Lung (tissue), 12 donors: Measurements from ENCODE around the gene NPPB. TPM values are rescaled to one million over a fixed set of nuclear protein-coding genes. Genes with fewer than 3 reads are reported as not detected.

Experiments used
- ATAC-seq: fragments of 200-7000 bp; cut with Tn5 transposase; one replicate; pipeline ENCODE4 v1.9.1; 2020; ENCODE audit warnings: moderate number of reproducible peaks; ENCODE audit not compliant: insufficient read depth, low FRiP score
- DNase-seq, 3 donors: peaks; one replicate each; pipeline ENCODE4 v3.0.0-alpha.2; 2013 to 2017
- H3K27ac ChIP-seq, 2 donors: one replicate each; pipeline ENCODE4 v1.5.1; 2013; ENCODE audit warnings: mild to moderate bottlenecking in 2 of 2, moderate library complexity in 2 of 2, control low read depth in 1 of 2, inconsistent platforms in 1 of 2, low read depth in 1 of 2, low read length in 1 of 2
- H3K27me3 ChIP-seq, 3 donors: one replicate each; pipeline ENCODE4 v1.5.1; 2013; ENCODE audit warnings: low read length in 2 of 3; ENCODE audit not compliant: control insufficient read depth in 3 of 3, insufficient read depth in 3 of 3
- H3K36me3 ChIP-seq, 4 donors: one replicate each; pipeline ENCODE4 v1.5.1; 2013; ENCODE audit warnings: low read length in 4 of 4, mild to moderate bottlenecking in 1 of 4, moderate library complexity in 1 of 4; ENCODE audit not compliant: control insufficient read depth in 4 of 4, insufficient read depth in 4 of 4
- H3K4me1 ChIP-seq, 5 donors: one replicate each; pipeline ENCODE4 v1.5.1; 2013; ENCODE audit warnings: low read length in 5 of 5, mild to moderate bottlenecking in 2 of 5, moderate library complexity in 1 of 5; ENCODE audit not compliant: control insufficient read depth in 5 of 5, insufficient read depth in 5 of 5
- H3K4me3 ChIP-seq: one replicate; pipeline ENCODE4 v1.5.1; 2013; ENCODE audit warnings: mild to moderate bottlenecking, control low read depth, moderate library complexity
- H3K9ac ChIP-seq, 2 donors: one replicate each; pipeline ENCODE4 v1.5.1; 2013; ENCODE audit warnings: low read length in 2 of 2, control low read depth in 1 of 2; ENCODE audit not compliant: insufficient read depth in 1 of 2
- H3K9me3 ChIP-seq, 4 donors: one replicate each; pipeline ENCODE4 v1.5.1; 2013; ENCODE audit warnings: low read length in 3 of 4, mild to moderate bottlenecking in 1 of 4, moderate library complexity in 1 of 4; ENCODE audit not compliant: control insufficient read depth in 4 of 4, insufficient read depth in 3 of 4
- WGBS, 2 donors: extraction: QIAGEN DNeasy Blood & Tissue Kit; methylation state at CpG; one replicate each; pipeline ENCODE4 v1.1.7; 2013; 5-methylcytosine and 5-hydroxymethylcytosine counted together
- polyA plus RNA-seq, 2 donors: library from polyadenylated mRNA; stranded (reverse); fragments of 200-250 nt; gene quantifications; one replicate each; pipeline ENCODE4 v1.2.1, GENCODE V29; 2013
- total RNA-seq, 2 donors: library from RNA; depleted of rRNA in 1 of 2; stranded (reverse); fragments of >200 nt in 1 of 2; gene quantifications; one replicate each; pipeline ENCODE4 v1.2.1, GENCODE V29; 2014 to 2021
- TF ChIP-seq, protein P1 (sequence below): IDR thresholded peaks from 2 replicates; pipeline ENCODE4 v1.5.1; 2012; ENCODE audit warnings: mild to moderate bottlenecking; ENCODE audit errors: control extremely low read depth, extremely low read depth
- donor health status: control.
- donor health status: control.
- donor health status: Bipolar disorder and iron deficiency.
- donor health status: healthy.
- donor health status: DM: yes; HTN: yes; CAD: no.

The NPPB gene
- total and polyA plus RNA-seq, 4 donors, result 0.45 to 3.6 (median 1.1) TPM; not detected in 1

DNA sequence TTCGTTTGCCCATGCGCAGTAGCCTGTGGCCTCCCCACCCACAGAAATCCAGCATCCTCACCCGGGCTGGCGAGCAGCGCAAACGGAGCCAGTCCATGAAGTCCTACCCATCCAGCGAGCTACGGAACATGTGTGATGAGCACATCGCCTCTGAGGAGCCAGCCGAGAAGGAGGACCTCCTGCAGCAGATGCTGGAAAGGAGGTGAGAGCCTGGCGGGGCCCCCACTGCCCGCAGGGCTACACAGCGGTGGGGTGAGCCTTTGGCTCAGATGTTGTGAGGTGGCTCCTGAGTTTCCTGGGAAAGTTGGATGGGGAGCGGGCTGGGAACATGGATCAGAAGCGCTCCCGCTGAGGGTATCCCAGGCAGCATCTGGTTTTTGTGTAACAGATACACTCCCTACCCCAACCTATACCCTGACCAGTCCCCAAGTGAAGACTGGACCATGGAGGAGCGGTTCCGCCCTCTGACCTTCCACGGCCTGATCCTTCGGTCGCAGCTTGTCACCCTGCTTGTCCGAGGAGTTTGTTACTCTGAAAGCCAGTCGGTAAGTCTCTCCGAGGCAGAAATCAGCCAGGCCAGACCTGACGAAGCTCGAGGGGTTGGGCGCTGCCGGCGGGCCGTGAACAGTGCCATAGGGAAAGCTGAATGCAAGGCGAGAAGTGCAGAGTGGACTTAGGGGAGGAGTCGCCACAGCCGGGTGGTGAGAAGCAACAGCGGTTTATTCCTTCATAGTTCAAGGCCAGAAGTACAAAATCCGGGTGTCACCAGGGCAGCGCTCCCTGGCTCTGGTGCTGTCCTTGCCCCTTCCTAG, 21.6 kb downstream of the NPPB start:
- DNase-seq (no peak), ATAC-seq (no peak)

DNA sequence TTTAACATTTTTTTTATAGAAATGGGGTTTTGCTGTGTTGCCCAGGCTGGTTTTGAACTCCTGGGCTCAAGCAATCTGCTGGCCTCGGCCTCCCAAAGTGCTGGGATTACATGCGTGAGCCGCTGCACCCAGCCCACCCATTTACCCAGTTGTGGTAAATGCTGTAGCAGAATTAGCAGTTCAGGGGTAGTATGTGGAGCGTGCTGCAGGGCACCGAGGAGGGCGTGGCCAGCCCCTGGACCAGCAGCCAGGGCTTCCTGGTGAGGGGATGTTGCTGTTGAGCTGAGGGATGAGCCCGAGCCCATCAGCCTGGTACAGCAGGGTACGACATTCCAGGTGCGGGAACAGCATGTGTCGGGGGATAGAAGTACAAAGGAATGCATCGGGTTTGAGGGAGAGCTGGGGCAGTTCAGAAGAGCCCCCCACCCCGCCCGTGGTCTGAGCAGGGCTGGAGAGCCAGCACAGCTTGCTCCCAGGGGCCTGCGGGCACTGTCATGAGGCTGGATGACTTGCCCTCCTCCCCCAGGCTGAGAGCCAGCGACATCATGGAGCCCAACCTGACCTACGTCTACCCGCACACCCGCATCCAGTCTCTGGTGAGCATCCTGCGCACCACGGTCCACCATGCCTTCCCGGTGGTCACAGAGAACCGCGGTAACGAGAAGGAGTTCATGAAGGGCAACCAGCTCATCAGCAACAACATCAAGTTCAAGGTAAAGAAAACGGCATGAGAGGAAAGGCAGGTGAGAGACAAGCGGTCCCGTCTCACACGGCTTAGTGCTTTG, 23.1 kb downstream of the NPPB start:
- no peak for DNase-seq
- Histone ChIP-seq H3K36me3 (peaks cover 28 to 78% (median 47%) of the 10 kb centered on the region in 4 donors), H3K4me1 (no peaks in the 10 kb centered on the region), H3K27me3 (no peaks in the 10 kb centered on the region), H3K27ac (no peak overlapping the region), H3K9me3 (no peaks in the 10 kb centered on the region), H3K4me3 (no peak overlapping the region), H3K9ac (no peak overlapping the region)
- no peak for ATAC-seq
- TF ChIP-seq, protein P1, sequence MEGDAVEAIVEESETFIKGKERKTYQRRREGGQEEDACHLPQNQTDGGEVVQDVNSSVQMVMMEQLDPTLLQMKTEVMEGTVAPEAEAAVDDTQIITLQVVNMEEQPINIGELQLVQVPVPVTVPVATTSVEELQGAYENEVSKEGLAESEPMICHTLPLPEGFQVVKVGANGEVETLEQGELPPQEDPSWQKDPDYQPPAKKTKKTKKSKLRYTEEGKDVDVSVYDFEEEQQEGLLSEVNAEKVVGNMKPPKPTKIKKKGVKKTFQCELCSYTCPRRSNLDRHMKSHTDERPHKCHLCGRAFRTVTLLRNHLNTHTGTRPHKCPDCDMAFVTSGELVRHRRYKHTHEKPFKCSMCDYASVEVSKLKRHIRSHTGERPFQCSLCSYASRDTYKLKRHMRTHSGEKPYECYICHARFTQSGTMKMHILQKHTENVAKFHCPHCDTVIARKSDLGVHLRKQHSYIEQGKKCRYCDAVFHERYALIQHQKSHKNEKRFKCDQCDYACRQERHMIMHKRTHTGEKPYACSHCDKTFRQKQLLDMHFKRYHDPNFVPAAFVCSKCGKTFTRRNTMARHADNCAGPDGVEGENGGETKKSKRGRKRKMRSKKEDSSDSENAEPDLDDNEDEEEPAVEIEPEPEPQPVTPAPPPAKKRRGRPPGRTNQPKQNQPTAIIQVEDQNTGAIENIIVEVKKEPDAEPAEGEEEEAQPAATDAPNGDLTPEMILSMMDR, result no peak
- 93 to 97% methylated on average over 28 of the region's 28 CpGs for WGBS, 2 donors

More for the DNA sequence above, 21.6 kb downstream of the NPPB start:
- Histone ChIP-seq H3K4me3 (no peak overlapping the region), H3K36me3 (peaks cover 36 to 87% (median 41%) of the 10 kb centered on the region in 4 donors), H3K4me1 (peaks cover 0 to 7% (median 0%) of the 10 kb centered on the region in 5 donors), H3K9me3 (no peaks in the 10 kb centered on the region), H3K27ac (no peak overlapping the region), H3K9ac (no peak overlapping the region), H3K27me3 (no peaks in the 10 kb centered on the region)
- TF ChIP-seq, protein P1, result no peak
- WGBS, 2 donors, result 92 to 94% methylated on average over 36 of the region's 36 CpGs

DNA sequence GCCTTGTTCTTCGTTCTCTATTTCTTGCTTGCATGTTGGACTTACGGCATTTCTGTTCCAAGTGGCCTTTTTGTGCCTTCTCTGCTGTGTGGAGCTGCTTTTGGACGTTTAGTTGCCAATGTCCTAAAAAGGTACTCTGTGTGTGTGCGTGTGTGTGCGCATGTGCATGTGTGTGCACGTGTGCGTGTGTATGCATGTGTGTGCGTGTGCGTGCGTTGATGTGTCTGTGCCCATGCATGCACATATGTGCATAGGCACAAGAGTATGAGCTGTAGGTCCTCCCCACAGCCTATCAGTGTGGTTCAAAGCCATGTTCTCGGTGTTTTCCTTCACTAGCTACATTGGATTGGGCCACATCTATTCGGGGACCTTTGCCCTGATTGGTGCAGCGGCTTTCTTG, 24.8 kb downstream of the NPPB start:
- peaks cover 27 to 76% (median 42%) of the 10 kb centered on the region in 4 donors for H3K36me3 ChIP-seq
- H3K27me3 ChIP-seq, result no peaks in the 10 kb centered on the region
- ATAC-seq (no peak), DNase-seq (no peak)
- H3K9ac ChIP-seq, result no peak overlapping the region
- TF ChIP-seq, protein P1, result no peak
- no peak overlapping the region for H3K4me3 ChIP-seq
- 97% methylated on average over 13 of the region's 13 CpGs for WGBS, 2 donors
- H3K4me1 ChIP-seq, result no peaks in the 10 kb centered on the region
- H3K27ac ChIP-seq, result no peak overlapping the region
- no peaks in the 10 kb centered on the region for H3K9me3 ChIP-seq
